Measurements from ENCODE around the gene PIEZO1.
A peak's percentile ranks its signal among the peaks of the same experiment; 100 is the strongest.

PIEZO1 gene

DNA sequence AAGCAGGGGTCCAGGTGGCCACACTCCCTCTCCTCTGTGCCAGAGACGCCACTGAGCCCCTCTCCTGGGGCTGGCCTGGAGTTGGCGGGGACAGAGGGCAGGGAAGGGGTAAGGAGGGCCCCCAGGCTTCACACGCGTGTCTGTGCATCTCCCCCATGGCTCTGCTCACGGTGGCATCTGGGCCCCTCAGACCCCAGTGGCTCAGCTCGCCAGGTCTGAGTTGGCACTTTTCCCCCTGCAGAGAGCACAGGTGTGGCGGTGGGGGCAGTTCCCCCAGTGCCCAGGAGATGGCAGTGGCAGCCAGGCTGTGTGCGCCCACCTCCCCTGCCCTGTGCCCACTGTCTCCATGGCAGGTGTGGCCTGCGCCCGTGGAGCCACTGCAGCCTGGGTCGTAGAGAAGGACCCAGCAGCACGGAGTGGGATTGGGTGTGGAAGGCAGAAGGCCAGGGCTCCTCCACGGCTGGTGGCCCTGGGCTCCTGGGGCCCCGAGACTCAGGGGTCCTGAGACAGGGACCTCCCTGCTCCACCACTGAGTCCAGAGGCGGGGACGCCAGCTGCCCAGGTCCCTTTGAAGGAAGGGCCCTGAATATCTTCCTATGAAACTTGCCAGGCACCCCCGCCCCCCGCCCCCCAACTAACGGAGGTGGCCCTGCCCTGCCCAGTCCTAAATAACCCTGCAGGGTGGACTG lies 31.0 kb upstream of the PIEZO1 start:
- DNase-seq: no peak

DNA sequence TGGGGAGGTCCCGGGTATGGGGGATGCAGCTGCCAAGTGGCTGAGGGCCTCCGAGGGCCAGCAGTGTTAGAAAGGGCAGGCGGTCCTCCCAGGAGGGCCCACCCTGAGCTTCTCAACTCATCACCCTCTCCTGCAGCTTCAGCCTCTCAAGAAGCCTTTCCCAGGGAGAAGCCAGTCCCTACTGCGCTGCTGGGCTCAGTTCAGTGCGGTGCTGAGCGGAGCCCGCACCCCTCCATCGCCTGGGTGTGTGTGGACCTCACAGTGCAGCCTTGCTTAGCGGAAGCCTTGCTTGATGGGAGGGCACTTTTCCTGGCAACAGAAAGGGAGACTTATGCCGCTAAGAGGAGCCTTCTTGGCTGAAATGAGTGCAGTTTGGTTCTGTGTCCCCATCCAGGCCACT lies 30.2 kb upstream of the PIEZO1 start:
- no peak for DNase-seq

- DNase-seq: no peak
Observed at GRCh38 chr16:88814144-88814502, 29.1 kb upstream of the PIEZO1 start.

DNA sequence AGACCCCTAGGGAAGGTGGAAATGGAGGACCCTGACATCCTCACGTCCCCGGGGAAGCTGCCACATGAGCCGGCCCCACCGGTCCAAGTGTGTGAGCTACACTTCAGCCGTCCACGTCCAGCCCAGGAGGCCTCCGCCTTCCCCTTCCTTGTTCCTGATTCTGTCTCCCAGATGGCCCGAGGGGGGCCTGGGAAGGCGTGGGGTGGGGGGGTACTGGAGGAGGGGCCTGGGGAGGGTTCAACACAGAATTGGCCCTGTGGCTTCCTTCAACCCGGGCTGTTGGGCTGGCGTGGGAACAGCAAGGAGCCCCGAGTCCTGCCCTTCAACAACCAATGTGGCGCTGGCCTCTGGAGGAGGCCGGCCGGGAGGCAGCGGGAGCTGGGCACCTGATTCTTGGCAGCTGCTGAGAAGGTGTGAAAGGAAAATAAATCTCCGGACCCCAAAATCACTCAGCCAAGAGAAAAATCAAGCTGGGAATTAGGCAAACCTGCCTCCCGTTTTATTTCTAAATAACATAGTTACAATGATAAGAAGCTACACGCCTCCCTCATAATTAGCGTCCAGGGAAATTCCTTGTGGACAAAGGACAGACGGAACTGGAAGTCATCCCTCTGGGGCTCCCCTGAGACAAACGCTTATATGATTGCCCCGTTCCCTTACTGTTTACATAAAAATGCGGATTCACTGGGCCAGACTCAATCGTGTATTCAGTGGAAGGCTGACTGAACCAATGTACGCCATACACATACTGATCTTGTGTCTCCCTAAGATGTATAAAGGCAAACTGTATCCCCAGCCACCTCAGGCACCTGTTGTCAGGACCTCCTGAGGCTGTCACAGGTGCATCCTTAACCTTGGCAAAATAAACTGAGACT lies 28.5 kb upstream of the PIEZO1 start:
- no peak for DNase-seq

GRCh38 chr16:88812513-88813268 lies 27.7 kb upstream of the PIEZO1 start:
- no peak for DNase-seq

- peak; percentile 49 for DNase-seq
Observed at GRCh38 chr16:88811769-88812512, 26.9 kb upstream of the PIEZO1 start, which contains the start of gene APRT. APRT (minus strand) TSS chr16:88811928; CDS start chr16:88811899, 29 bp downstream.

GRCh38 chr16:88810912-88811768 lies 26.1 kb upstream of the PIEZO1 start:
- DNase-seq: no peak

GRCh38 chr16:88810166-88810911 lies 25.3 kb upstream of the PIEZO1 start:
- DNase-seq: no peak

- no peak for DNase-seq
Observed at GRCh38 chr16:88809676-88810165, 24.7 kb upstream of the PIEZO1 start.

DNA sequence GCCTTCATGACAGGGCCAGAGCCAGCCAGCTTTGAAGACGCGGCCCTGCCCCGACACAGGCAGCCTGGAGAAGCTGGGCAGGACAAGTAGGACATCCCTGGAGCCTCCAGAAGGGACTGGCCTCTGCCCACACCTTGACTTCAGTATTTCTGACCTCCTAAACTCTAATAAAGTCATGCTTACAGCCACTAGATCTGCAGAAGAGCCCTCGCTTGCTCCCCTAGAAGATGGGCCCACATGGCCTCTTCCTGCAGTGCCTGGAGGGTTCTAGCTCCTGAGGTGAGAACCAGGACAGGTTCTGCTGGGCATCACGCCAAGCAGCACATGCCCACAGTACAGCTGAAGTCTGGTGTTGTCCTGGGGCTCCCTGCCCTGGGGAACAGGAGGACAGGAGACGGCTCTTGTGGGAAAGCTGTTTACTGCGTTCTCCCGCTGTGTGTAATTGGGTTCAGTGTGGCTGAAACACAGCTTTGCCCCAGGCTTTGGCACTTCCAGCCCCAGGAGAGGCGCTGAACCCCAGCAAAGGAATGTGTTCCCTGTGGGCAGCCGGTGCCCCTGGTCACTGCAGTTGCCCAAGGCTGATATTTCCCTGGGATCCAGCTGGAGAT lies 24.2 kb upstream of the PIEZO1 start:
- no peak for DNase-seq

DNA sequence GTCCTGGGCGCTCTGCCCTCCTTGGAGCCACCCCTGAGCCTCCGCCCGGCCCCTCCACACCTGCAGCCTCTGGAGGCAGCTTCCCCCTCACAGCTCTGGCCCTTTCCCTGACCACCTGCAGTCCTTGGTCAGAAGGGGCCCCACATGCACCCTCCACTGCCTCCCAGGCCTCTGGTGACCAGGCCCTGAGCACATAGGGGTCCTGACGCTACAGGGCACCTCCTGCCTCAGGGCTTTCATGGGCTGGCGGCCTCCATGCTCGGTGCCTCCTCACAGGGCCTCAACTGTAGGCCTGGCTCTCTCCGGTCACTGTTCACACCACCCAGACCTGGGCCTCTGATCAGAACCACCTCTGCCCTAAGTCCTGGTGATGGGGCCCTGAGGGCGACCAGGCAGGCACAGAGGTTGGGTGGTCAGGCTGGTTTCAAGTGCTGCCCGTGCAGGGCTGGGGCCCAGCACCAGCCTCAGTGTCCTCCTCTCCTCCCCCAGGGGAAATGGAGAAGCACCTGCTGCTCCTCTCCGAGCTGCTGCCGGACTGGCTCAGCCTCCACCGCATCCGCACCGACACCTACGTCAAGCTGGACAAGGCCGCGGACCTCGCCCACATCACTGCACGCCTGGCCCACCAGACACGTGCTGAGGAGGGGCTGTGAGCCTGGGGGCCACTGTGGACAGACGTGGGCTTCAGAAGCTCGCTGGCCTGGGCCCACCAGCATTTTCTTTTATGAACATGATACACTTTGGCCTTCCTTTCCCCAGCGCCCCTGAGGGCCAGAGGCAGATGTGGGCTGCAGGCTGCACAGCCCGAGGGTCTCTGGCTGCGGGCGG lies 22.8 kb upstream of the PIEZO1 start:
- DNase-seq: no peak

- no peak for DNase-seq
Observed at GRCh38 chr16:88807142-88807625, 22.2 kb upstream of the PIEZO1 start.

DNA sequence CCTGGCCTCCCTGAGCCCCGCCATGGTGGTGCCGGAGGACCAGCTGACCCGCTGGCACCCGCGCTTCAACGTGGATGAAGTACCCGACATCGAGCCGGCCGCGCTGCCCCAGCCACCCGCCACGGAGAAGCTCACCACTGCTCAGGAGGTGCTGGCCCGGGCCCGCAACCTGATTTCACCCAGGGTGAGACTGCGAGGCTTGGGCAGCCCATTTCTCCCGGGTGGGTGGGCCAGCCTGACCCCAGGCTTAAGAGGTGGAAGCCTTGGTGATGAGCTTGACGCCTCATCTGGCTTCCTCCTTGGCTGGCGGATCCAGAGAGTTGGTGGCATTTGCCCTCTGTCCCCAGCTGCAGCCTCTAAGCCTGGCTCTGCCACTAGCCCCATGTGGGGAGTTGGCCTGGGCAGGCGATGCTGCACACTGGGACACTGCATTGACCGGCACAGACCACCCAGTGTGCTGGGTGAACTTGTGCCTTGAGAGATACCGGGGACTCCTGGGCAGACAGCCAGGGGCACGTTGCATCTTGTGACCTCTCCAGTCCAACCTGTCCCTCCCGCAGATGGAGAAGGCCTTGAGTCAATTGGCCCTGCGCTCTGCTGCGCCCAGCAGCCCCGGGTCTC lies 21.6 kb upstream of the PIEZO1 start:
- no peak for DNase-seq

DNA sequence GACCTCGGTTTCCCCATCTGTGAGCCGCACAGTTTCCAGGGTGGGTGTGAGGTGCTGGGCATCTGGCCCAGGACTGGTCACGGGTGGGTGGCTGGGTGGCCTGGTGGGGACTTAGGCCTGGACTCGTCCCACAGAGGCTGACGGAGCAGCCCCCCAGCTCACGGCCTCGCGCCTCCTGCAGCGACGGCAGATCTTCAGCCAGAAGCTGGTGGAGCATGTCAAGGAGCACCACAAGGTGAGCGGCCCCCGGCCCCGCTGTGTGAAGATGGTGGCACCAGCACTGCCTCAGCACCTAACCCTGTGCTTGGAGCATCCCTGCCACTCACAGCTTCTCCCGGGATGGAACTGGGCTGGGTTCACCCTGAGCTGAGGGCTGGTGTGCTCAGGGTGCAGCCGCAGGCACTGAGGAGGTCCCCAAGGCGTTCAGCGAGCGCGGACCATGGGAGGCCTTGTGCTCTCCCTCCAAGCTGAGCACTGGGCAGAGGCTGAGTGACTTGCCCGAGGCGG lies 20.9 kb upstream of the PIEZO1 start:
- no peak for DNase-seq

GRCh38 chr16:88805340-88805715 lies 20.3 kb upstream of the PIEZO1 start:
- no peak for DNase-seq

DNA sequence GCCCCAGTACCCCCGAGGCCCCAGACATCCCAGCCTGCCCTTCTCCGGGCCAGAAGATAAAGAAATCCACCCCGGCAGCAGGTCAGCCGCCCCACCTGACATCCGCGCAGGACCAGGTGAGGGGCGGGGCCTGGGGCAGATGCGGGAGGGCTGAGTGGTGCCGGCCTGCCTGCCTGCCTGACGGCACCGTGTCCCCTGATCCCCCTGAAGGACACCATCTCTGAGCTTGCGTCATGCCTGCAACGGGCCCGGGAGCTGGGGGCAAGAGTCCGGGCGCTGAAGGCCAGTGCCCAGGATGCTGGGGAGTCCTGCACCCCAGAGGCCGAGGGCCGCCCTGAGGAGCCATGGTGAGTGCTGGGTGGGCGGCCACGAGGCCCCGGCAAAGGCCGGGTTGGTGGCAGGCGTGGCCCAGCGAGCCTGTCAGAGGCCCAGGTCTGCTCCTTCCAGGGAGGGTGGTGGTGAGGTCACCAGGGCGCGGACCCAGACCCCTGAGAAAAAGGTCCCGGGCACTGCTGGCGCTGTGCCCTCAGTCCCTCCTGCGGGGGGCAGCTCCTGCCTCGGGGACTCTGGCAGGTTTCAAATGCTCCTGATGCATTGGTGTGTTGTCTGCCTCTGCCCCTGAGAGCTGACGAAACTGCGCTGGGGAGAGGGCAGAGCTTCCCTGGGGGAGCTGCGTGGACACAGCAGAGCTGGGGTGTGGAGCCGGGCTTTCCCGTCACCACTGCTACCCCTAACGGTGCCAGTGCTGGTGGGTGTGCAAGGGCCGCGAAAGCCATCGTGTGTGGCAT lies 19.7 kb upstream of the PIEZO1 start:
- DNase-seq: no peak

DNA sequence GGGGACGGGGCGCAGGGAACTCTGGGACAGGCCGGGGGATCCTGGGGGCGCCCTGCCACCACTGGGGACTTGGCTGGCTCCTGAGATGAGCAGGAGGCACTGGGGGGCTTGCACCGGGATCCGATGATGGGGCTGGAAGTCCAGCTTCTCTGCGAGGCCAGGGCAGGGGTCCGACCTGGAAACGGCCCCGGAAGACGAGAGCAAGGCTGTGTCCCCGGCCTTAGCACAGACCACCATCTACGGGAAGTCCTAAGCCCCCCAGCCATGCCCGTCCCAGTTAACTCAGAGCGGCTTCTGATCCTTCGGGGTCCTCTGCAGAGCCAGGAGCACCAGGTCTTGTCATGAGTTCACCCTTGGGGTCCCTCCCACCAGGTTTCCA lies 19.1 kb upstream of the PIEZO1 start:
- no peak for DNase-seq
